Neural crest cell (in vitro differentiated cells): ENCODE data around the gene FBXW2. TPM values are rescaled to one million over a fixed set of nuclear protein-coding genes. Genes with fewer than 3 reads are reported as not detected.

Source experiments
- DNase-seq: peaks from one replicate; pipeline ENCODE4 v3.0.0; 2021; ENCODE audit warnings: low read depth, mixed read lengths, low spot score
- H3K27ac Mint-ChIP-seq: one replicate; pipeline ENCODE4 v1.8.0; 2021; ENCODE audit warnings: mild to moderate bottlenecking, mixed read lengths; ENCODE audit not compliant: unreplicated experiment
- H3K27me3 Mint-ChIP-seq: 2 replicates; pipeline ENCODE4 v1.8.0; 2021; ENCODE audit warnings: low read depth, mild to moderate bottlenecking, mixed read lengths
- H3K36me3 Mint-ChIP-seq: 2 replicates; pipeline ENCODE4 v1.8.0; 2021; ENCODE audit warnings: low read depth, mild to moderate bottlenecking, mixed read lengths
- H3K4me1 Mint-ChIP-seq: 2 replicates; pipeline ENCODE4 v1.8.0; 2021; ENCODE audit warnings: mixed read lengths
- H3K4me3 Mint-ChIP-seq: one replicate; pipeline ENCODE4 v1.8.0; 2021; ENCODE audit warnings: mild to moderate bottlenecking, mixed read lengths
- H3K9me3 Mint-ChIP-seq: 2 replicates; pipeline ENCODE4 v1.8.0; 2021; ENCODE audit warnings: mixed read lengths
- CTCF ChIP-seq: fragments of 200-600 bp; sonication (generic); conservative IDR thresholded peaks from 2 replicates; pipeline ENCODE4 v1.5.0; 2021; ENCODE audit warnings: antibody characterized with exemption, mild to moderate bottlenecking
- total RNA-seq: library from RNA; stranded (reverse); gene quantifications from 2 replicates; pipeline ENCODE4 v1.2.1, GENCODE V29; 2021

FBXW2 gene
- total RNA-seq, 1 donor from 2014 or later, result 63.3 TPM

GRCh38 chr9:120777229-120777628, 16.0 kb downstream of the FBXW2 start:
- H3K27me3 Mint-ChIP-seq, result no peaks in the 10 kb centered on the region
- TF ChIP-seq CTCF, result no peak
- no peak for DNase-seq
- H3K4me3 Mint-ChIP-seq, result no peak overlapping the region
- H3K9me3 Mint-ChIP-seq, result no peaks in the 10 kb centered on the region
- no peak overlapping the region for H3K27ac Mint-ChIP-seq
- no peaks in the 10 kb centered on the region for H3K4me1 Mint-ChIP-seq
- peaks cover 9% of the 10 kb centered on the region for H3K36me3 Mint-ChIP-seq

- Mint-ChIP-seq H3K27ac (no peak overlapping the region), H3K4me1 (no peaks in the 10 kb centered on the region), H3K4me3 (no peak overlapping the region), H3K27me3 (no peaks in the 10 kb centered on the region), H3K36me3 (peaks cover 9% of the 10 kb centered on the region), H3K9me3 (no peaks in the 10 kb centered on the region)
- no peak for DNase-seq
- TF ChIP-seq CTCF, result no peak
Observed at GRCh38 chr9:120776788-120777187, 16.4 kb downstream of the FBXW2 start.

GRCh38 chr9:120775859-120776258, 17.4 kb downstream of the FBXW2 start:
- TF ChIP-seq CTCF, result no peak
- peaks cover 11% of the 10 kb centered on the region for H3K36me3 Mint-ChIP-seq
- H3K27me3 Mint-ChIP-seq, result no peaks in the 10 kb centered on the region
- no peak overlapping the region for H3K27ac Mint-ChIP-seq
- H3K4me1 Mint-ChIP-seq, result no peaks in the 10 kb centered on the region
- no peak for DNase-seq
- H3K4me3 Mint-ChIP-seq, result no peak overlapping the region
- no peaks in the 10 kb centered on the region for H3K9me3 Mint-ChIP-seq

GRCh38 chr9:120774719-120775118, 18.5 kb downstream of the FBXW2 start:
- Mint-ChIP-seq H3K27ac (no peak overlapping the region), H3K27me3 (no peaks in the 10 kb centered on the region), H3K9me3 (no peaks in the 10 kb centered on the region), H3K4me1 (no peaks in the 10 kb centered on the region), H3K4me3 (no peak overlapping the region), H3K36me3 (peaks cover 11% of the 10 kb centered on the region)
- peak; percentile 28 for TF ChIP-seq CTCF
- DNase-seq, result no peak

GRCh38 chr9:120773256-120773655, 20.0 kb downstream of the FBXW2 start:
- Mint-ChIP-seq H3K27ac (no peak overlapping the region), H3K36me3 (peaks cover 11% of the 10 kb centered on the region), H3K4me1 (no peaks in the 10 kb centered on the region), H3K9me3 (no peaks in the 10 kb centered on the region), H3K4me3 (no peak overlapping the region), H3K27me3 (no peaks in the 10 kb centered on the region)
- DNase-seq, result no peak
- TF ChIP-seq CTCF, result no peak

GRCh38 chr9:120770931-120771330, 22.3 kb downstream of the FBXW2 start:
- no peak for DNase-seq
- no peak for TF ChIP-seq CTCF
- Mint-ChIP-seq H3K4me3 (no peak overlapping the region), H3K36me3 (peaks cover 10% of the 10 kb centered on the region), H3K4me1 (no peaks in the 10 kb centered on the region), H3K27ac (no peak overlapping the region), H3K27me3 (no peaks in the 10 kb centered on the region), H3K9me3 (no peaks in the 10 kb centered on the region)
